Omental fat pad (tissue), 4 donors: Measurements from ENCODE around the gene TBL3. TPM values are rescaled to one million over a fixed set of nuclear protein-coding genes. Genes with fewer than 3 reads are reported as not detected.

Source experiments
- ATAC-seq: fragments of 150-250 bp; one replicate; pipeline ENCODE4 v1.9.1; 2016; ENCODE audit warnings: mild to moderate bottlenecking, moderate library complexity; ENCODE audit not compliant: low FRiP score
- DNase-seq: peaks from one replicate; pipeline ENCODE4 v3.0.0-alpha.2; 2019; ENCODE audit warnings: low spot score
- CTCF ChIP-seq, 3 donors: fragments of 450-650 bp; IDR thresholded peaks; one replicate each; pipeline ENCODE4 v1.5.1; 2016 to 2017; ENCODE audit warnings: antibody characterized with exemption in 3 of 3, mild to moderate bottlenecking in 3 of 3, moderate library complexity in 2 of 3
- total RNA-seq, 4 donors: library from RNA; depleted of rRNA; stranded (reverse); fragments of >200 nt; gene quantifications; one replicate each; pipeline ENCODE4 v1.1.0, GENCODE V29; 2016

The TBL3 gene
- total RNA-seq, 4 donors from 2014 or later = 32.2 to 44.3 (median 34.3) TPM

- DNase-seq = no peak
- no peak for TF ChIP-seq CTCF (IDR thresholded peaks at IDR 0.05)
- no peak for ATAC-seq
Measured at GRCh38 chr16:1998852-1999801, 27.3 kb downstream of the TBL3 start.

- TF ChIP-seq CTCF (IDR thresholded peaks at IDR 0.05) = no peak
- DNase-seq (no peak), ATAC-seq (no peak)
Measured at GRCh38 chr16:1999866-2000514, 28.1 kb downstream of the TBL3 start.

- no peak for ATAC-seq
- no peak for TF ChIP-seq CTCF (IDR thresholded peaks at IDR 0.05)
- no peak for DNase-seq
Measured at GRCh38 chr16:2001035-2001434, 29.2 kb downstream of the TBL3 start.

- ATAC-seq = no peak
- DNase-seq = no peak
- TF ChIP-seq CTCF (IDR thresholded peaks at IDR 0.05) = no peak
Measured at GRCh38 chr16:2001456-2002355, 29.9 kb downstream of the TBL3 start.

- DNase-seq (no peak), ATAC-seq (no peak)
- no peak for TF ChIP-seq CTCF (IDR thresholded peaks at IDR 0.05)
Measured at GRCh38 chr16:2002406-2003230, 30.8 kb downstream of the TBL3 start.

- no peak for DNase-seq
- TF ChIP-seq CTCF (IDR thresholded peaks at IDR 0.05) = no peak
- no peak for ATAC-seq
Measured at GRCh38 chr16:2003231-2003826, 31.5 kb downstream of the TBL3 start.
